HepG2 (cell line): ENCODE data around the gene LRSAM1.

Experiments used
- CTCF ChIP-seq: sonication (generic); formaldehyde crosslinking; IDR thresholded peaks from 2 replicates; pipeline ENCODE4 v1.5.0; 2020; ENCODE audit warnings: mild to moderate bottlenecking, missing genetic modification reagents, moderate library complexity
- JUNB ChIP-seq: sonication (generic); formaldehyde crosslinking; IDR thresholded peaks from 2 replicates; pipeline ENCODE4 v1.8.0; 2022; ENCODE audit warnings: missing genetic modification reagents, mild to moderate bottlenecking, borderline replicate concordance
- LRRFIP1 ChIP-seq: sonication (generic); formaldehyde crosslinking; conservative IDR thresholded peaks from 2 replicates; pipeline ENCODE4 v1.4.0; 2020; ENCODE audit warnings: missing genetic modification reagents
- NAIF1 ChIP-seq: sonication (generic); formaldehyde crosslinking; IDR thresholded peaks from 2 replicates; pipeline ENCODE4 v1.5.0; 2020; ENCODE audit warnings: mild to moderate bottlenecking, missing genetic modification reagents, borderline replicate concordance
- NFYB ChIP-seq: sonication (generic); formaldehyde crosslinking; IDR thresholded peaks from 2 replicates; pipeline ENCODE4 v1.4.0; 2020; ENCODE audit warnings: missing genetic modification reagents
- PTBP1 ChIP-seq: fragments of 200-400 bp; formaldehyde crosslinking; IDR thresholded peaks from 2 replicates; pipeline ENCODE4 v1.6.1; 2018; ENCODE audit warnings: low read length, low read depth; ENCODE audit not compliant: poor library complexity, severe bottlenecking
- ZBTB1 ChIP-seq: sonication (generic); formaldehyde crosslinking; IDR thresholded peaks from 2 replicates; pipeline ENCODE4 v1.4.0; 2020; ENCODE audit warnings: missing genetic modification reagents, borderline replicate concordance
- ZC3H4 ChIP-seq: sonication (generic); formaldehyde crosslinking; IDR thresholded peaks from 2 replicates; pipeline ENCODE4 v1.4.0; 2020; ENCODE audit warnings: missing genetic modification reagents, borderline replicate concordance
- ZNF12 ChIP-seq: sonication (generic); formaldehyde crosslinking; IDR thresholded peaks from 2 replicates; pipeline ENCODE4 v1.5.0; 2020; ENCODE audit warnings: missing genetic modification reagents
- ZNF256 ChIP-seq: sonication (generic); formaldehyde crosslinking; conservative IDR thresholded peaks from 2 replicates; pipeline ENCODE4 v1.4.0; 2020; ENCODE audit warnings: missing genetic modification reagents
- ZNF451 ChIP-seq: sonication (generic); formaldehyde crosslinking; IDR thresholded peaks from 2 replicates; pipeline ENCODE4 v1.5.0; 2020; ENCODE audit warnings: mild to moderate bottlenecking, missing genetic modification reagents
- ZSCAN22 ChIP-seq: sonication (generic); formaldehyde crosslinking; IDR thresholded peaks from 2 replicates; pipeline ENCODE4 v1.4.0; 2020; ENCODE audit warnings: mild to moderate bottlenecking, missing genetic modification reagents
- TF ChIP-seq, protein P1 (sequence below): sonication (generic); formaldehyde crosslinking; IDR thresholded peaks from 2 replicates; pipeline ENCODE4 v1.4.0; 2020; ENCODE audit warnings: missing genetic modification reagents, borderline replicate concordance

DNA sequence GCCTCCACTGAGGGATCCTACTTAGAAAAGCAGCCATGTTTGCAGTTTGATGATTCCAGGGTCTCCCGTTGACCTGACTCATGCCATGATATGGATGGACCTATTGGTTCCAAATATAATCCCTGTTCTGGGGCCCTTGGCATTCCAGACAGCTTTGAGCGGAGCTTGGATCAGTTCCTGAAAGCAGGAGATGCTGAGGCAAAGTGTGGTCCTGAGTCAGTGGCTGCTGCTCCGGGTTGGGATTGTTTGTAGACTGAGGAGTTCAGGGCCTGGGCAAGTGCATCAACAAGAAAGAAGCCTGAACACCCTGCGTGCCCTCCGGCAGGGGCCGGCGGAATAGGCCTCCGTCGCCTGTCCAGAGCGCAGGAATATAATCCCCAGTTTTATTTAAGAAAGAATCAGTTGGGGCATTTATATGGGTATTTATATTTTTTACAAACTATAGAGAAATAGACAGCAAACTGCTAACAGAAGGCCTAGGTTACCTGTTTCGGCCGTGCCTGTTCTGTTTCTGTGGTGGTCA, 50.6 kb downstream of the LRSAM1 start:
- no peak for TF ChIP-seq ZNF256 (CRISPR knock-in tag)
- TF ChIP-seq ZBTB1: no peak
- no peak for TF ChIP-seq NAIF1 (CRISPR knock-in tag)
- TF ChIP-seq CTCF (CRISPR knock-in tag): no peak
- no peak for TF ChIP-seq PTBP1
- no peak for TF ChIP-seq ZNF12 (CRISPR knock-in tag)
- TF ChIP-seq, protein P1, sequence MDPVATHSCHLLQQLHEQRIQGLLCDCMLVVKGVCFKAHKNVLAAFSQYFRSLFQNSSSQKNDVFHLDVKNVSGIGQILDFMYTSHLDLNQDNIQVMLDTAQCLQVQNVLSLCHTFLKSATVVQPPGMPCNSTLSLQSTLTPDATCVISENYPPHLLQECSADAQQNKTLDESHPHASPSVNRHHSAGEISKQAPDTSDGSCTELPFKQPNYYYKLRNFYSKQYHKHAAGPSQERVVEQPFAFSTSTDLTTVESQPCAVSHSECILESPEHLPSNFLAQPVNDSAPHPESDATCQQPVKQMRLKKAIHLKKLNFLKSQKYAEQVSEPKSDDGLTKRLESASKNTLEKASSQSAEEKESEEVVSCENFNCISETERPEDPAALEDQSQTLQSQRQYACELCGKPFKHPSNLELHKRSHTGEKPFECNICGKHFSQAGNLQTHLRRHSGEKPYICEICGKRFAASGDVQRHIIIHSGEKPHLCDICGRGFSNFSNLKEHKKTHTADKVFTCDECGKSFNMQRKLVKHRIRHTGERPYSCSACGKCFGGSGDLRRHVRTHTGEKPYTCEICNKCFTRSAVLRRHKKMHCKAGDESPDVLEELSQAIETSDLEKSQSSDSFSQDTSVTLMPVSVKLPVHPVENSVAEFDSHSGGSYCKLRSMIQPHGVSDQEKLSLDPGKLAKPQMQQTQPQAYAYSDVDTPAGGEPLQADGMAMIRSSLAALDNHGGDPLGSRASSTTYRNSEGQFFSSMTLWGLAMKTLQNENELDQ (CRISPR knock-in tag): no peak
- TF ChIP-seq ZSCAN22: no peak
- no peak for TF ChIP-seq ZNF451
- no peak for TF ChIP-seq JUNB (CRISPR knock-in tag)
- no peak for TF ChIP-seq ZC3H4 (CRISPR knock-in tag)
- no peak for TF ChIP-seq LRRFIP1 (CRISPR knock-in tag)
- TF ChIP-seq NFYB (CRISPR knock-in tag): no peak
